Measurements from ENCODE around the gene MRPL40. TPM values are rescaled to one million over a fixed set of nuclear protein-coding genes. Genes with fewer than 3 reads are reported as not detected.

The MRPL40 gene
- total and polyA plus RNA-seq, 2 donors (not counting 1 experiment from before 2014, with no cell fraction given), result 44.4 to 44.8 TPM

GRCh38 chr22:19393704-19394103 lies 38.6 kb upstream of the MRPL40 start:
- H4K20me1 ChIP-seq (ENCODE audit: control insufficient read depth, extremely low read depth, insufficient read depth, low read length), result no peaks in the 10 kb centered on the region
- no peak overlapping the region for H3K4me3 ChIP-seq (replicated peaks in 1 of 4; ENCODE audit: control extremely low read depth in 1 of 4, insufficient read depth in 1 of 4, low read depth in 3 of 4, low read length in 4 of 4)
- H3K9me3 ChIP-seq (ENCODE audit: control insufficient read depth, insufficient read depth, low read depth, low read length), result no peaks in the 10 kb centered on the region
- no peaks in the 10 kb centered on the region for H3K4me1 ChIP-seq (ENCODE audit: control insufficient read depth, extremely low read depth, insufficient read depth, low read length)
- H3K4me2 ChIP-seq (ENCODE audit: extremely low read depth, insufficient read depth, low read length), result no peak overlapping the region
- no peaks in the 10 kb centered on the region for H3K79me2 ChIP-seq (ENCODE audit: control insufficient read depth, insufficient read depth, low read length)
- DNase-seq (ENCODE audit: low read depth in 2 of 2), result no peak
- H3K27ac ChIP-seq (ENCODE audit: insufficient read depth, low read length), result no peak overlapping the region
- no peak for TF ChIP-seq CTCF (conservative IDR thresholded peaks at IDR 0.05 in 1 of 2, IDR thresholded peaks at IDR 0.05 in 1 of 2; ENCODE audit: low read depth in 1 of 2, low read length in 2 of 2)
- no peak for TF ChIP-seq EZH2 (IDR thresholded peaks at IDR 0.05; ENCODE audit: low read length, missing control alignments)
- peaks cover 15% of the 10 kb centered on the region for H3K36me3 ChIP-seq (ENCODE audit: control insufficient read depth, insufficient read depth, low read length)
- H2AFZ ChIP-seq (ENCODE audit: low read length), result no peak overlapping the region
- H3K9ac ChIP-seq (ENCODE audit: insufficient read depth, low read length), result no peak overlapping the region
- no peaks in the 10 kb centered on the region for H3K27me3 ChIP-seq (ENCODE audit: control insufficient read depth, insufficient read depth, low read length)

GRCh38 chr22:19394274-19395050 lies 37.9 kb upstream of the MRPL40 start:
- no peaks in the 10 kb centered on the region for H3K4me1 ChIP-seq (ENCODE audit: control insufficient read depth, extremely low read depth, insufficient read depth, low read length)
- no peak overlapping the region for H3K4me2 ChIP-seq (ENCODE audit: extremely low read depth, insufficient read depth, low read length)
- H3K9me3 ChIP-seq (ENCODE audit: control insufficient read depth, insufficient read depth, low read depth, low read length), result no peaks in the 10 kb centered on the region
- H3K79me2 ChIP-seq (ENCODE audit: control insufficient read depth, insufficient read depth, low read length), result no peaks in the 10 kb centered on the region
- no peak overlapping the region for H3K9ac ChIP-seq (ENCODE audit: insufficient read depth, low read length)
- H3K36me3 ChIP-seq (ENCODE audit: control insufficient read depth, insufficient read depth, low read length), result peaks cover 15% of the 10 kb centered on the region
- DNase-seq (ENCODE audit: low read depth in 2 of 2), result no peak
- H3K27ac ChIP-seq (ENCODE audit: insufficient read depth, low read length), result no peak overlapping the region
- no peak for TF ChIP-seq CTCF (conservative IDR thresholded peaks at IDR 0.05 in 1 of 2, IDR thresholded peaks at IDR 0.05 in 1 of 2; ENCODE audit: low read depth in 1 of 2, low read length in 2 of 2)
- TF ChIP-seq EZH2 (IDR thresholded peaks at IDR 0.05; ENCODE audit: low read length, missing control alignments), result no peak
- H4K20me1 ChIP-seq (ENCODE audit: control insufficient read depth, extremely low read depth, insufficient read depth, low read length), result no peaks in the 10 kb centered on the region
- no peaks in the 10 kb centered on the region for H3K27me3 ChIP-seq (ENCODE audit: control insufficient read depth, insufficient read depth, low read length)
- no peak overlapping the region for H3K4me3 ChIP-seq (replicated peaks in 1 of 4; ENCODE audit: control extremely low read depth in 1 of 4, insufficient read depth in 1 of 4, low read depth in 3 of 4, low read length in 4 of 4)
- H2AFZ ChIP-seq (ENCODE audit: low read length), result no peak overlapping the region

DNA sequence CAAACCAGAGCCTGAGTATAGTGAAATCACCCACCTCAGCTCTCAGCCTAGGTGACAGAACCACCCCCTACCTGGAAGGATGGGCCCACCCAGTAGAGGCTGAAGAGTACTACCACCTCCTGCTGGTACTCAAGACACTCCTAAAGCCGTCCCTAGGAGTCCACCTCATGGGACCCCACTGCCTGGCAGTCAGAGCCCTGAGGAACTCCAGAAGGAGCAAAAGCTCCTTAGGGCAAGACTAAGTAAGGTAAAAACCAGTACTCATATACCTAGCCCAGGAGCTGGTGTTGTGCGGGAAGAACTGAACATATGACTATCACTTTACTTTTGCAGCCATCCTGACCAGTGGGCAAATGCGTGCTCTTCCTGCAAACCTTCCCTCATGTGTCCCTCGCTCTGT lies 37.1 kb upstream of the MRPL40 start:
- Histone ChIP-seq H3K4me1 (ENCODE audit: control insufficient read depth, extremely low read depth, insufficient read depth, low read length) (no peaks in the 10 kb centered on the region), H3K79me2 (ENCODE audit: control insufficient read depth, insufficient read depth, low read length) (no peaks in the 10 kb centered on the region), H3K4me3 (replicated peaks in 1 of 4; ENCODE audit: control extremely low read depth in 1 of 4, insufficient read depth in 1 of 4, low read depth in 3 of 4, low read length in 4 of 4) (no peak overlapping the region), H3K9me3 (ENCODE audit: control insufficient read depth, insufficient read depth, low read depth, low read length) (no peaks in the 10 kb centered on the region), H3K27ac (ENCODE audit: insufficient read depth, low read length) (no peak overlapping the region), H4K20me1 (ENCODE audit: control insufficient read depth, extremely low read depth, insufficient read depth, low read length) (no peaks in the 10 kb centered on the region), H3K4me2 (ENCODE audit: extremely low read depth, insufficient read depth, low read length) (no peak overlapping the region), H3K27me3 (ENCODE audit: control insufficient read depth, insufficient read depth, low read length) (no peaks in the 10 kb centered on the region), H2AFZ (ENCODE audit: low read length) (no peak overlapping the region), H3K9ac (ENCODE audit: insufficient read depth, low read length) (no peak overlapping the region), H3K36me3 (ENCODE audit: control insufficient read depth, insufficient read depth, low read length) (peaks cover 15% of the 10 kb centered on the region)
- TF ChIP-seq CTCF (conservative IDR thresholded peaks at IDR 0.05 in 1 of 2, IDR thresholded peaks at IDR 0.05 in 1 of 2; ENCODE audit: low read depth in 1 of 2, low read length in 2 of 2) (no peak), EZH2 (IDR thresholded peaks at IDR 0.05; ENCODE audit: low read length, missing control alignments) (no peak)
- no peak for DNase-seq (ENCODE audit: low read depth in 2 of 2)
